GM19099 (cell line): ENCODE data around the gene PYCARD.

ENCODE experiments used
- POLR2A ChIP-seq: IDR thresholded peaks from 3 replicates; pipeline ENCODE4 v1.6.1; 2011; ENCODE audit warnings: low read depth; ENCODE audit not compliant: insufficient read length; ENCODE audit errors: extremely low read depth

The PYCARD gene

GRCh38 chr16:31202414-31203375 is at the start of gene PYCARD:
Gene PYCARD (minus strand): TSS chr16:31202760. CDS start chr16:31202690, 70 bp downstream.
- TF ChIP-seq POLR2A, result peak; percentile 43

- no peak for TF ChIP-seq POLR2A
These were observed 48.9 kb upstream of the PYCARD start for GRCh38 chr16:31251435-31251834.

- no peak for TF ChIP-seq POLR2A
These were observed 48.3 kb upstream of the PYCARD start for GRCh38 chr16:31250782-31251384.

GRCh38 chr16:31248344-31248743 is 45.8 kb upstream of the PYCARD start:
- no peak for TF ChIP-seq POLR2A

GRCh38 chr16:31246296-31246695 is 43.7 kb upstream of the PYCARD start:
- no peak for TF ChIP-seq POLR2A

GRCh38 chr16:31243734-31244670 is 41.4 kb upstream of the PYCARD start:
- no peak for TF ChIP-seq POLR2A

- no peak for TF ChIP-seq POLR2A
These were observed 39.6 kb upstream of the PYCARD start for GRCh38 chr16:31242206-31242605.

- no peak for TF ChIP-seq POLR2A
These were observed 35.5 kb upstream of the PYCARD start for GRCh38 chr16:31238041-31238440.

- TF ChIP-seq POLR2A, result no peak
These were observed 26.9 kb upstream of the PYCARD start for GRCh38 chr16:31229501-31229900.

- no peak for TF ChIP-seq POLR2A
These were observed 25.6 kb upstream of the PYCARD start for GRCh38 chr16:31228206-31228605.

GRCh38 chr16:31225193-31225592 is 22.6 kb upstream of the PYCARD start:
- no peak for TF ChIP-seq POLR2A

- no peak for TF ChIP-seq POLR2A
These were observed 21.8 kb upstream of the PYCARD start for GRCh38 chr16:31224092-31224955.

- TF ChIP-seq POLR2A, result no peak
These were observed 20.5 kb upstream of the PYCARD start for GRCh38 chr16:31223044-31223443.
